Measurements from ENCODE around the gene PLPPR2.
"Not testable (repeated sequence)": the region's sequence is repeated elsewhere in the genome, so short reads cannot be mapped to it uniquely, and the experiment has no call there.

PLPPR2 gene

GRCh38 chr19:11355160-11356073, at the start of gene PLPPR2:
Gene PLPPR2 (plus strand): TSS chr19:11355432. CDS start chr19:11357674, 2,242 bp downstream.
- peak; percentile 55 for DNase-seq (ENCODE audit: low read depth in 2 of 2, low spot score in 1 of 2)

GRCh38 chr19:11306337-11306736, 48.9 kb upstream of the PLPPR2 start:
- DNase-seq (ENCODE audit: low read depth in 2 of 2, low spot score in 1 of 2) = no peak

- not testable (repeated sequence) for DNase-seq (ENCODE audit: low read depth in 2 of 2, low spot score in 1 of 2)
Observed at GRCh38 chr19:11320278-11320995, 34.8 kb upstream of the PLPPR2 start.

- DNase-seq (ENCODE audit: low read depth in 2 of 2, low spot score in 1 of 2) = no peak
Observed at GRCh38 chr19:11321191-11322126, 33.8 kb upstream of the PLPPR2 start.

- DNase-seq (ENCODE audit: low read depth in 2 of 2, low spot score in 1 of 2) = no peak
Observed at GRCh38 chr19:11322269-11323024, 32.8 kb upstream of the PLPPR2 start.

- no peak for DNase-seq (ENCODE audit: low read depth in 2 of 2, low spot score in 1 of 2)
Observed at GRCh38 chr19:11323601-11324078, 31.6 kb upstream of the PLPPR2 start.

GRCh38 chr19:11324079-11324661, 31.1 kb upstream of the PLPPR2 start:
- DNase-seq (ENCODE audit: low read depth in 2 of 2, low spot score in 1 of 2) = no peak

- no peak for DNase-seq (ENCODE audit: low read depth in 2 of 2, low spot score in 1 of 2)
Observed at GRCh38 chr19:11324748-11325389, 30.4 kb upstream of the PLPPR2 start.

- no peak for DNase-seq (ENCODE audit: low read depth in 2 of 2, low spot score in 1 of 2)
Observed at GRCh38 chr19:11325544-11325943, 29.7 kb upstream of the PLPPR2 start.

GRCh38 chr19:11330127-11330526, 25.1 kb upstream of the PLPPR2 start:
- DNase-seq (ENCODE audit: low read depth in 2 of 2, low spot score in 1 of 2) = no peak

- no peak for DNase-seq (ENCODE audit: low read depth in 2 of 2, low spot score in 1 of 2)
Observed at GRCh38 chr19:11331502-11331901, 23.7 kb upstream of the PLPPR2 start.

- DNase-seq (ENCODE audit: low read depth in 2 of 2, low spot score in 1 of 2) = no peak
Observed at GRCh38 chr19:11332822-11333221, 22.4 kb upstream of the PLPPR2 start.

- DNase-seq (ENCODE audit: low read depth in 2 of 2, low spot score in 1 of 2) = not testable (repeated sequence)
Observed at GRCh38 chr19:11333838-11334237, 21.4 kb upstream of the PLPPR2 start.

- DNase-seq (ENCODE audit: low read depth in 2 of 2, low spot score in 1 of 2) = no peak
Observed at GRCh38 chr19:11335449-11336146, 19.6 kb upstream of the PLPPR2 start.

GRCh38 chr19:11337080-11337479, 18.2 kb upstream of the PLPPR2 start:
- no peak for DNase-seq (ENCODE audit: low read depth in 2 of 2, low spot score in 1 of 2)

GRCh38 chr19:11338121-11338520, 17.1 kb upstream of the PLPPR2 start:
- DNase-seq (ENCODE audit: low read depth in 2 of 2, low spot score in 1 of 2) = no peak

- DNase-seq (ENCODE audit: low read depth in 2 of 2, low spot score in 1 of 2) = no peak
Observed at GRCh38 chr19:11338569-11339253, 16.5 kb upstream of the PLPPR2 start.
